ENCODE results near the gene LIX1L.

DNA sequence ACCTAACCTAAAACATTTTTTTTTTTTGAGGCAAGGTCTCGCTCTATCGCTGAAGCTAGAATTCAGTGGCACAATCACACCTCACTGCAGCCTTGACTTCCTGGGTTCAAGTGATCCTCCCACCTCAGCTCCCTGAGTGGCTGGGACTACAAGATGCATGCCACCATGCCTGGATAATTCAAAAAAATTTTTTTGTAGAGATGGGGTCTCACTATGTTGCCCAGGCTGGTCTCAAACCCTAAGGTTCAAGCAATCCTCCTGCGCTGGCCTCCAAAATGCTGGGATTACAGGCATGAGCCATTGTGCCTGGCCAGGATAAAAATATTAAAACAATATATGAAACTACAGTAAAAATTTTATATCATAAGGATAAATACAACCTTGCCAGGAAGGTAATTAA lies 4.9 kb downstream of the LIX1L start:
- TF ChIP-seq, protein P1, sequence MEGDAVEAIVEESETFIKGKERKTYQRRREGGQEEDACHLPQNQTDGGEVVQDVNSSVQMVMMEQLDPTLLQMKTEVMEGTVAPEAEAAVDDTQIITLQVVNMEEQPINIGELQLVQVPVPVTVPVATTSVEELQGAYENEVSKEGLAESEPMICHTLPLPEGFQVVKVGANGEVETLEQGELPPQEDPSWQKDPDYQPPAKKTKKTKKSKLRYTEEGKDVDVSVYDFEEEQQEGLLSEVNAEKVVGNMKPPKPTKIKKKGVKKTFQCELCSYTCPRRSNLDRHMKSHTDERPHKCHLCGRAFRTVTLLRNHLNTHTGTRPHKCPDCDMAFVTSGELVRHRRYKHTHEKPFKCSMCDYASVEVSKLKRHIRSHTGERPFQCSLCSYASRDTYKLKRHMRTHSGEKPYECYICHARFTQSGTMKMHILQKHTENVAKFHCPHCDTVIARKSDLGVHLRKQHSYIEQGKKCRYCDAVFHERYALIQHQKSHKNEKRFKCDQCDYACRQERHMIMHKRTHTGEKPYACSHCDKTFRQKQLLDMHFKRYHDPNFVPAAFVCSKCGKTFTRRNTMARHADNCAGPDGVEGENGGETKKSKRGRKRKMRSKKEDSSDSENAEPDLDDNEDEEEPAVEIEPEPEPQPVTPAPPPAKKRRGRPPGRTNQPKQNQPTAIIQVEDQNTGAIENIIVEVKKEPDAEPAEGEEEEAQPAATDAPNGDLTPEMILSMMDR (IDR thresholded peaks at IDR 0.05) = no peak
- no peak for TF ChIP-seq POLR2A (IDR thresholded peaks at IDR 0.05)

Measured in right lobe of liver (tissue), 4 donors.